ENCODE results near the gene LRRC8B.

GRCh38 chr1:89546934-89547562 lies 22.4 kb downstream of the LRRC8B start:
- TF ChIP-seq REST (IDR thresholded peaks at IDR 0.05; ENCODE audit: low read depth): no peak
- no peak for TF ChIP-seq EP300 (IDR thresholded peaks at IDR 0.05; ENCODE audit: borderline replicate concordance)
- TF ChIP-seq YY1 (IDR thresholded peaks at IDR 0.05; ENCODE audit: low read depth): no peak
- no peak for TF ChIP-seq TCF12 (IDR thresholded peaks at IDR 0.05; ENCODE audit: low read depth)
- TF ChIP-seq RAD21 (IDR thresholded peaks at IDR 0.05; ENCODE audit: low read depth): no peak
- TF ChIP-seq USF1 (IDR thresholded peaks at IDR 0.05): no peak
- TF ChIP-seq FOXM1 (IDR thresholded peaks at IDR 0.05; ENCODE audit: borderline replicate concordance, low read depth): no peak
- TF ChIP-seq NFIC (IDR thresholded peaks at IDR 0.05): no peak
- no peak for TF ChIP-seq CEBPB (IDR thresholded peaks at IDR 0.05)
- no peak for TF ChIP-seq TAF1 (IDR thresholded peaks at IDR 0.05; ENCODE audit: low read depth)
- TF ChIP-seq MAX (IDR thresholded peaks at IDR 0.05): no peak
- TF ChIP-seq TEAD4 (IDR thresholded peaks at IDR 0.05): no peak
- TF ChIP-seq EGR1 (IDR thresholded peaks at IDR 0.05): no peak
